Caco-2 (cell line): ENCODE results near the gene DTNB. TPM values are rescaled to one million over a fixed set of nuclear protein-coding genes. Genes with fewer than 3 reads are reported as not detected.

Experiments
- BruUV-seq: library from RNA; stranded (reverse); fragments of 400-500 nt; replicated peaks from 2 replicates; lab custom pipeline; 2021; lab: Mats Ljungman, UMichigan
- CTCF ChIA-PET: fragments of 300-600 bp; sonication (Branson Sonifier 250); formaldehyde crosslinking; loops from one replicate; lab custom pipeline; 2022; ENCODE audit warnings: antibody characterized with exemption; lab: Charles Lee
- POLR2A ChIA-PET: fragments of 300-600 bp; sonication (Branson Sonifier 250); formaldehyde crosslinking; loops from one replicate; lab custom pipeline; 2022; ENCODE audit warnings: antibody characterized with exemption; lab: Charles Lee
- DNase-seq, 2 experiments: peaks; one replicate each; pipeline versions ENCODE4 v3.0.0 to v3.0.0-alpha.2; 2020 to 2022
- H3K27me3 ChIP-seq: replicated peaks from 2 replicates; pipeline ENCODE4 v1.6.0; 2011; ENCODE audit warnings: low read length; ENCODE audit not compliant: control insufficient read depth, insufficient read depth
- H3K36me3 ChIP-seq: 2 replicates; pipeline ENCODE4 v1.5.1; 2011; ENCODE audit warnings: low read length; ENCODE audit not compliant: control insufficient read depth, insufficient read depth
- H3K4me1 ChIP-seq: fragments of 250-450 bp; sonication (Bioruptor Pico); 2 replicates; pipeline ENCODE4 v1.5.1; 2020; ENCODE audit warnings: mild to moderate bottlenecking
- H3K4me3 ChIP-seq: 2 replicates; pipeline ENCODE4 v1.5.1; 2011; ENCODE audit warnings: low read depth, mild to moderate bottlenecking, control low read depth, low read length
- H3K9me3 ChIP-seq: fragments of 250-450 bp; sonication (Bioruptor Pico); 2 replicates; pipeline ENCODE4 v1.5.1; 2020; ENCODE audit warnings: mild to moderate bottlenecking, moderate library complexity
- H3K27ac Mint-ChIP-seq: one replicate; pipeline ENCODE4 v1.8.0; 2022; ENCODE audit warnings: mixed read lengths; ENCODE audit not compliant: unreplicated experiment
- H3K27me3 Mint-ChIP-seq: one replicate; pipeline ENCODE4 v1.8.0; 2022; ENCODE audit warnings: mixed read lengths; ENCODE audit not compliant: insufficient read depth, unreplicated experiment
- H3K36me3 Mint-ChIP-seq: one replicate; pipeline ENCODE4 v1.8.0; 2022; ENCODE audit warnings: mild to moderate bottlenecking, mixed read lengths; ENCODE audit not compliant: insufficient read depth, unreplicated experiment
- H3K4me1 Mint-ChIP-seq: one replicate; pipeline ENCODE4 v1.8.0; 2022; ENCODE audit warnings: low read depth, mixed read lengths; ENCODE audit not compliant: unreplicated experiment
- H3K4me3 Mint-ChIP-seq: one replicate; pipeline ENCODE4 v1.8.0; 2022; ENCODE audit warnings: mild to moderate bottlenecking, moderate library complexity, mixed read lengths; ENCODE audit not compliant: unreplicated experiment
- H3K9me3 Mint-ChIP-seq: one replicate; pipeline ENCODE4 v1.8.0; 2022; ENCODE audit warnings: mixed read lengths; ENCODE audit not compliant: unreplicated experiment
- CTCF ChIP-seq, 2 experiments: fragments of 200-600 bp in 1 of 2; IDR thresholded peaks; 1 replicate in 1 of 2; 2 replicates in 1 of 2; pipeline versions ENCODE4 v1.5.1 to v1.8.0; 2011 to 2022; ENCODE audit warnings: antibody characterized with exemption in 1 of 2, control low read depth in 1 of 2, inconsistent platforms in 1 of 2, low read depth in 1 of 2, low read length in 1 of 2, mild to moderate bottlenecking in 1 of 2, moderate library complexity in 1 of 2; ENCODE audit not compliant: insufficient read depth in 1 of 2, severe bottlenecking in 1 of 2, unreplicated experiment in 1 of 2
- intact Hi-C: fragments of 100-400 bp; cut with micrococcal nuclease; formaldehyde crosslinking; loops from one replicate; pipeline ENCODE4 v1.10.0; 2022; ENCODE audit not compliant: unreplicated experiment
- total RNA-seq: library from RNA; stranded (reverse); gene quantifications from 2 replicates; pipeline ENCODE4 v1.2.3, GENCODE V29; 2022

Gene DTNB
- total RNA-seq, 1 experiment from 2014 or later = 50.4 TPM

- Histone ChIP-seq H3K4me1 (peaks cover 10% of the 10 kb centered on the region; the same call in 1 of the 2 replicates), H3K36me3 (no peaks in the 10 kb centered on the region), H3K4me3 (no peak overlapping the region), H3K9me3 (no peaks in the 10 kb centered on the region), H3K27me3 (no peaks in the 10 kb centered on the region)
- peaks cover 7% of the 10 kb centered on the region for H3K4me1 Mint-ChIP-seq
- peaks cover 18% of the 10 kb centered on the region for H3K36me3 Mint-ChIP-seq
- no peak for TF ChIP-seq CTCF (IDR thresholded peaks at IDR 0.05; ENCODE audit: insufficient read depth in 1 of 2, low read depth in 1 of 2, low read length in 1 of 2, severe bottlenecking in 1 of 2, unreplicated experiment in 1 of 2)
- no peaks in the 10 kb centered on the region for H3K9me3 Mint-ChIP-seq
- intact Hi-C loops = no loop called here
- BruUV-seq = no TSS peak
- H3K27me3 Mint-ChIP-seq = no peaks in the 10 kb centered on the region
- no peak overlapping the region for H3K4me3 Mint-ChIP-seq
- ChIA-PET POLR2A (no interaction called here), CTCF (no interaction called here)
- H3K27ac Mint-ChIP-seq = no peak overlapping the region
- no peak for DNase-seq
Measured at GRCh38 chr2:25424426-25425028, 248.8 kb downstream of the DTNB start.

- H3K9me3 ChIP-seq = no peaks in the 10 kb centered on the region
- ChIA-PET POLR2A (no interaction called here), CTCF (no interaction called here)
- no peaks in the 10 kb centered on the region for H3K27me3 ChIP-seq
- H3K4me3 ChIP-seq = no peak overlapping the region
- no peaks in the 10 kb centered on the region for H3K36me3 ChIP-seq
- peaks cover 7% of the 10 kb centered on the region for H3K4me1 Mint-ChIP-seq
- H3K9me3 Mint-ChIP-seq = peaks cover 9% of the 10 kb centered on the region
- no peak for TF ChIP-seq CTCF (IDR thresholded peaks at IDR 0.05; ENCODE audit: insufficient read depth in 1 of 2, low read depth in 1 of 2, low read length in 1 of 2, severe bottlenecking in 1 of 2, unreplicated experiment in 1 of 2)
- H3K4me1 ChIP-seq = peaks cover 10% of the 10 kb centered on the region; the same call in 1 of the 2 replicates
- peaks cover 5% of the 10 kb centered on the region for H3K36me3 Mint-ChIP-seq
- DNase-seq = peak; percentile 44 to 49
- intact Hi-C loops = loop anchor here (2.0 kb wide), 1 partner anchor 21 kb away; no protein-coding TSS in a partner anchor
- no TSS peak for BruUV-seq
- H3K27me3 Mint-ChIP-seq = no peaks in the 10 kb centered on the region
- H3K27ac Mint-ChIP-seq = no peak overlapping the region
- no peak overlapping the region for H3K4me3 Mint-ChIP-seq
Measured at GRCh38 chr2:25421820-25422411, 251.5 kb downstream of the DTNB start.

- POLR2A ChIA-PET = no interaction called here
- DNase-seq = no peak
- Mint-ChIP-seq H3K27ac (no peak overlapping the region), H3K4me3 (no peak overlapping the region), H3K36me3 (peaks cover 5% of the 10 kb centered on the region), H3K27me3 (no peaks in the 10 kb centered on the region), H3K9me3 (peaks cover 9% of the 10 kb centered on the region), H3K4me1 (peaks cover 7% of the 10 kb centered on the region)
- H3K4me1 ChIP-seq = peaks cover 10% of the 10 kb centered on the region; the same call in 1 of the 2 replicates
- intact Hi-C loops = loop anchor here (2.0 kb wide), 1 partner anchor 20 kb away; no protein-coding TSS in a partner anchor
- H3K27me3 ChIP-seq = no peaks in the 10 kb centered on the region
- CTCF ChIA-PET = no interaction called here
- H3K4me3 ChIP-seq = no peak overlapping the region
- no TSS peak for BruUV-seq
- no peaks in the 10 kb centered on the region for H3K9me3 ChIP-seq
- TF ChIP-seq CTCF (IDR thresholded peaks at IDR 0.05; ENCODE audit: insufficient read depth in 1 of 2, low read depth in 1 of 2, low read length in 1 of 2, severe bottlenecking in 1 of 2, unreplicated experiment in 1 of 2) = no peak
- no peaks in the 10 kb centered on the region for H3K36me3 ChIP-seq
Measured at GRCh38 chr2:25421289-25421688, 252.1 kb downstream of the DTNB start.
